HEK293 (cell line): Measurements from ENCODE around the gene TPCN2.

Source experiments
- CTCF ChIA-PET: fragments of 350-600 bp; formaldehyde crosslinking; extraction: SDS; loops from one replicate; lab custom pipeline; 2021; ENCODE audit warnings: antibody characterized with exemption; lab: Yijun Ruan, JAX
- POLR2A ChIA-PET: fragments of 300-600 bp; formaldehyde crosslinking; extraction: SDS; loops from one replicate; lab custom pipeline; 2020; ENCODE audit warnings: antibody characterized with exemption, inconsistent platforms; lab: Yijun Ruan, JAX
- H3K27ac ChIP-seq: fragments of 200-500 bp; sonication (Bioruptor generic); 2 replicates; pipeline ENCODE4 v1.5.1; 2014; ENCODE audit warnings: low read depth, low read length, control low read depth, inconsistent platforms; ENCODE audit errors: extremely low read depth
- H3K36me3 ChIP-seq, 2 experiments: fragments of 200-500 bp in 1 of 2; sonication (Bioruptor generic) in 1 of 2; 1 replicate in 1 of 2; 2 replicates in 1 of 2; pipeline ENCODE4 v1.5.1; 2014 to 2017; ENCODE audit warnings: inconsistent platforms in 2 of 2, low read length in 2 of 2; ENCODE audit not compliant: control insufficient read depth in 2 of 2, insufficient read depth in 1 of 2
- H3K4me1 ChIP-seq: fragments of 200-500 bp; sonication (Bioruptor generic); 2 replicates; pipeline ENCODE4 v1.5.1; 2014; ENCODE audit warnings: mild to moderate bottlenecking, low read length, inconsistent platforms; ENCODE audit not compliant: control insufficient read depth, insufficient read depth
- H3K4me3 ChIP-seq: 2 replicates; pipeline ENCODE4 v1.5.1; 2011; ENCODE audit warnings: low read depth, mild to moderate bottlenecking, control low read depth, low read length, moderate library complexity
- H3K9me3 ChIP-seq: fragments of 200-500 bp; sonication (Bioruptor generic); 2 replicates; pipeline ENCODE4 v1.5.1; 2014; ENCODE audit warnings: low read depth, low read length, inconsistent platforms; ENCODE audit not compliant: control insufficient read depth, insufficient read depth
- HIC1 ChIP-seq: fragments of 450-650 bp; formaldehyde crosslinking; IDR thresholded peaks from 2 replicates; pipeline ENCODE4 v1.5.1; 2016; ENCODE audit warnings: missing biosample characterization, missing genetic modification characterization
- MEIS1 ChIP-seq: sonication (generic); formaldehyde crosslinking; IDR thresholded peaks from 2 replicates; pipeline ENCODE4 v1.8.1; 2022; ENCODE audit warnings: missing genetic modification reagents, mild to moderate bottlenecking, borderline replicate concordance
- PRDM4 ChIP-seq: fragments of 450-650 bp; formaldehyde crosslinking; IDR thresholded peaks from 2 replicates; pipeline ENCODE4 v1.5.1; 2017; ENCODE audit warnings: missing biosample characterization, missing genetic modification characterization
- SP2 ChIP-seq: fragments of 450-650 bp; formaldehyde crosslinking; IDR thresholded peaks from 2 replicates; pipeline ENCODE4 v1.5.1; 2016; ENCODE audit warnings: missing biosample characterization, missing genetic modification characterization
- ZBTB6 ChIP-seq: fragments of 450-650 bp; formaldehyde crosslinking; IDR thresholded peaks from 2 replicates; pipeline ENCODE4 v1.5.1; 2017; ENCODE audit warnings: missing biosample characterization, missing genetic modification characterization
- ZBTB7A ChIP-seq: fragments of 450-650 bp; formaldehyde crosslinking; IDR thresholded peaks from 2 replicates; pipeline ENCODE4 v1.5.1; 2016; ENCODE audit warnings: low read depth, missing biosample characterization, missing genetic modification characterization
- ZNF2 ChIP-seq: fragments of 450-650 bp; formaldehyde crosslinking; IDR thresholded peaks from 2 replicates; pipeline ENCODE4 v1.5.1; 2016; ENCODE audit warnings: missing biosample characterization, missing genetic modification characterization
- ZNF24 ChIP-seq: fragments of 450-650 bp; formaldehyde crosslinking; IDR thresholded peaks from 2 replicates; pipeline ENCODE4 v1.5.1; 2016; ENCODE audit warnings: missing biosample characterization, missing genetic modification characterization
- ZNF248 ChIP-seq: fragments of 450-650 bp; formaldehyde crosslinking; IDR thresholded peaks from 2 replicates; pipeline ENCODE4 v1.5.1; 2017; ENCODE audit warnings: missing biosample characterization, missing genetic modification characterization
- ZNF266 ChIP-seq: fragments of 450-650 bp; formaldehyde crosslinking; IDR thresholded peaks from 2 replicates; pipeline ENCODE4 v1.5.1; 2016; ENCODE audit warnings: missing biosample characterization, missing genetic modification characterization, low read depth
- ZNF274 ChIP-seq, 2 experiments: fragments of 200-500 bp in 1 of 2; fragments of 450-650 bp in 1 of 2; sonication (Bioruptor generic) in 1 of 2; formaldehyde crosslinking in 1 of 2; IDR thresholded peaks; 2 replicates each; pipeline versions ENCODE4 v1.5.1 to v1.6.1; 2014 to 2016; ENCODE audit warnings: borderline replicate concordance in 1 of 2, inconsistent platforms in 1 of 2, low read length in 1 of 2, missing biosample characterization in 1 of 2, missing genetic modification characterization in 1 of 2
- ZNF362 ChIP-seq: fragments of 450-650 bp; formaldehyde crosslinking; IDR thresholded peaks from 2 replicates; pipeline ENCODE4 v1.5.1; 2016; ENCODE audit warnings: missing biosample characterization, missing genetic modification characterization
- ZNF398 ChIP-seq: fragments of 450-650 bp; formaldehyde crosslinking; IDR thresholded peaks from 2 replicates; pipeline ENCODE4 v1.5.1; 2017; ENCODE audit warnings: missing biosample characterization, missing genetic modification characterization
- ZNF416 ChIP-seq: fragments of 450-650 bp; formaldehyde crosslinking; IDR thresholded peaks from 2 replicates; pipeline ENCODE4 v1.5.1; 2016; ENCODE audit warnings: missing biosample characterization, missing genetic modification characterization
- ZNF518A ChIP-seq: fragments of 450-650 bp; formaldehyde crosslinking; conservative IDR thresholded peaks from 2 replicates; pipeline ENCODE4 v1.5.1; 2016; ENCODE audit warnings: low read depth, missing biosample characterization, missing genetic modification characterization
- ZNF555 ChIP-seq: fragments of 450-650 bp; formaldehyde crosslinking; conservative IDR thresholded peaks from 2 replicates; pipeline ENCODE4 v1.5.1; 2017; ENCODE audit warnings: missing biosample characterization, mild to moderate bottlenecking, missing genetic modification characterization, inconsistent platforms
- ZNF701 ChIP-seq: fragments of 450-650 bp; formaldehyde crosslinking; IDR thresholded peaks from 2 replicates; pipeline ENCODE4 v1.5.1; 2016; ENCODE audit warnings: missing biosample characterization, missing genetic modification characterization
- ZNF791 ChIP-seq: fragments of 450-650 bp; formaldehyde crosslinking; IDR thresholded peaks from 2 replicates; pipeline ENCODE4 v1.5.1; 2016; ENCODE audit warnings: missing biosample characterization, missing genetic modification characterization
- ZNF792 ChIP-seq: fragments of 450-650 bp; formaldehyde crosslinking; IDR thresholded peaks from 2 replicates; pipeline ENCODE4 v1.5.1; 2016; ENCODE audit warnings: missing biosample characterization, missing genetic modification characterization

The TPCN2 gene

GRCh38 chr11:69130654-69131053 is 81.9 kb downstream of the TPCN2 start (continued):
- no peak for TF ChIP-seq ZNF274 (IDR thresholded peaks at IDR 0.05; ENCODE audit: low read length)
- no peak for TF ChIP-seq ZNF274 (tag by site-specific recombination; IDR thresholded peaks at IDR 0.05; ENCODE audit: borderline replicate concordance)
- no peak for TF ChIP-seq ZBTB6 (tag by site-specific recombination)
- TF ChIP-seq ZNF416 (tag by site-specific recombination) = no peak
- TF ChIP-seq MEIS1 (CRISPR knock-in tag) = no peak
- no peak for TF ChIP-seq ZNF791 (tag by site-specific recombination)
- no peak for TF ChIP-seq ZNF701
- no peak for TF ChIP-seq ZNF248

- CTCF ChIA-PET = interaction anchor here (0.5 to 2.3 kb wide), 43 partner anchors 9 to 546 kb away, joined by 3 to 17 read pairs (median 4); partner anchors contain the start of gene LTO1
Observed at GRCh38 chr11:69131121-69131566, 82.4 kb downstream of the TPCN2 start.

More at GRCh38 chr11:69131121-69131566, 82.4 kb downstream of the TPCN2 start:
- no peaks in the 10 kb centered on the region for H3K4me1 ChIP-seq
- H3K27ac ChIP-seq = no peak overlapping the region
- POLR2A ChIA-PET = interaction anchor here (1.0 to 1.1 kb wide), 2 partner anchors 8 to 511 kb away, joined by 4 to 6 read pairs; no protein-coding TSS in a partner anchor
- H3K36me3 ChIP-seq = no peaks in the 10 kb centered on the region
- TF ChIP-seq ZBTB7A (tag by site-specific recombination) (no peak), ZNF555 (tag by site-specific recombination) (no peak), ZNF398 (no peak), ZNF2 (tag by site-specific recombination) (no peak), ZNF24 (tag by site-specific recombination) (no peak), SP2 (tag by site-specific recombination) (no peak), HIC1 (no peak), PRDM4 (tag by site-specific recombination) (no peak), ZNF518A (tag by site-specific recombination) (no peak), ZNF792 (tag by site-specific recombination) (no peak), ZNF362 (tag by site-specific recombination) (no peak), ZNF266 (tag by site-specific recombination) (no peak)
- TF ChIP-seq, all 188 proteins: peak for 0
- Histone ChIP-seq H3K4me3 (no peak overlapping the region), H3K9me3 (no peaks in the 10 kb centered on the region)
